ENCODE measurements around the gene ZC3H14.

ZC3H14 gene

GRCh38 chr14:88669346-88669745, 106.5 kb downstream of the ZC3H14 start:
- CTCF ChIA-PET: interaction anchor here (1.7 to 3.2 kb wide), 2 partner anchors 11 to 199 kb away, joined by 3 to 25 read pairs; no protein-coding TSS in a partner anchor
- TF ChIP-seq ZFP41 (tag by site-specific recombination; IDR thresholded peaks at IDR 0.05; ENCODE audit: borderline replicate concordance): no peak
- TF ChIP-seq ZSCAN5A (tag by site-specific recombination; IDR thresholded peaks at IDR 0.05): no peak
- no peak for TF ChIP-seq ZNF837 (tag by site-specific recombination; IDR thresholded peaks at IDR 0.05)
- TF ChIP-seq ZNF248 (tag by site-specific recombination; IDR thresholded peaks at IDR 0.05): no peak
- TF ChIP-seq ZNF48 (tag by site-specific recombination; IDR thresholded peaks at IDR 0.05): no peak
- TF ChIP-seq ZNF514 (tag by site-specific recombination; IDR thresholded peaks at IDR 0.05): no peak
- TF ChIP-seq ZBTB26 (tag by site-specific recombination; optimal IDR thresholded peaks at IDR 0.05): no peak
- no peak for TF ChIP-seq ZNF292 (tag by site-specific recombination; IDR thresholded peaks at IDR 0.05; ENCODE audit: borderline replicate concordance, low read depth)
- TF ChIP-seq ZSCAN4 (tag by site-specific recombination; IDR thresholded peaks at IDR 0.05): no peak
- no peak for TF ChIP-seq REST (tag by site-specific recombination; IDR thresholded peaks at IDR 0.05)
- TF ChIP-seq ZNF175 (tag by site-specific recombination; IDR thresholded peaks at IDR 0.05): no peak
- TF ChIP-seq ZNF148 (tag by site-specific recombination; IDR thresholded peaks at IDR 0.05; ENCODE audit: borderline replicate concordance): no peak
- TF ChIP-seq ZNF132 (tag by site-specific recombination; IDR thresholded peaks at IDR 0.05; ENCODE audit: borderline replicate concordance): no peak
- TF ChIP-seq ZNF16 (tag by site-specific recombination; IDR thresholded peaks at IDR 0.05; ENCODE audit: low read depth): no peak
- no peak for TF ChIP-seq ZNF239 (tag by site-specific recombination; IDR thresholded peaks at IDR 0.05)
- TF ChIP-seq ZNF366 (tag by site-specific recombination; conservative IDR thresholded peaks at IDR 0.05): no peak
- no peak for TF ChIP-seq ZNF670 (tag by site-specific recombination; IDR thresholded peaks at IDR 0.05; ENCODE audit: low read depth)
- TF ChIP-seq ATF2 (tag by site-specific recombination; IDR thresholded peaks at IDR 0.05; ENCODE audit: low read depth): no peak
- no peak for TF ChIP-seq OSR2 (tag by site-specific recombination; IDR thresholded peaks at IDR 0.05)
- Histone ChIP-seq H3K4me1 (ENCODE audit: control insufficient read depth, insufficient read depth, low read length) (no peaks in the 10 kb centered on the region), H3K27ac (ENCODE audit: extremely low read depth, low read depth, low read length) (no peak overlapping the region), H3K4me3 (ENCODE audit: low read depth, low read length) (no peak overlapping the region), H3K9me3 (ENCODE audit: control insufficient read depth, insufficient read depth, low read depth, low read length) (no peaks in the 10 kb centered on the region), H3K36me3 (ENCODE audit: control insufficient read depth in 2 of 2, insufficient read depth in 1 of 2, low read length in 2 of 2) (no peaks in the 10 kb centered on the region; a peak in 1 of 3 replicates)
- POLR2A ChIA-PET: no interaction called here

Data from HEK293 (cell line).